HEK293T (cell line): ENCODE measurements around the gene MRAS.

Experiments used
- BHLHE40 ChIP-seq: fragments of 450-650 bp; IDR thresholded peaks from 2 replicates; pipeline ENCODE4 v1.6.1; 2016; ENCODE audit warnings: mild to moderate bottlenecking, moderate library complexity, borderline replicate concordance
- ELF4 ChIP-seq: fragments of 450-650 bp; IDR thresholded peaks from 2 replicates; pipeline ENCODE4 v1.6.1; 2017; ENCODE audit warnings: antibody characterized with exemption
- FOXM1 ChIP-seq: fragments of 450-650 bp; IDR thresholded peaks from 2 replicates; pipeline ENCODE4 v1.6.1; 2017; ENCODE audit warnings: mild to moderate bottlenecking, borderline replicate concordance
- HDGF ChIP-seq: fragments of 450-650 bp; IDR thresholded peaks from 2 replicates; pipeline ENCODE4 v1.6.1; 2017; ENCODE audit warnings: antibody characterized with exemption, borderline replicate concordance
- LEF1 ChIP-seq: fragments of 450-650 bp; IDR thresholded peaks from 2 replicates; pipeline ENCODE4 v1.6.1; 2017; ENCODE audit warnings: mild to moderate bottlenecking, borderline replicate concordance
- TARDBP ChIP-seq: fragments of 450-650 bp; IDR thresholded peaks from 2 replicates; pipeline ENCODE4 v1.6.1; 2016
- ZNF384 ChIP-seq: fragments of 450-650 bp; IDR thresholded peaks from 2 replicates; pipeline ENCODE4 v1.6.1; 2016

- TF ChIP-seq FOXM1 (no peak), ELF4 (no peak), TARDBP (no peak), LEF1 (no peak), BHLHE40 (no peak), ZNF384 (no peak), HDGF (no peak)
Observed at GRCh38 chr3:138374573-138375134, 26.3 kb downstream of the MRAS start.
